GM10266 (cell line): Measurements from ENCODE around the gene SNX7.

ENCODE experiments used
- DNase-seq: peaks from one replicate; pipeline ENCODE4 v3.0.0; 2012; ENCODE audit errors: extremely low spot score
- TF ChIP-seq, protein P1 (sequence below): IDR thresholded peaks from 2 replicates; pipeline ENCODE4 v1.5.1; 2012; ENCODE audit warnings: mild to moderate bottlenecking, low read depth; ENCODE audit not compliant: control insufficient read depth, insufficient read depth; ENCODE audit errors: missing control alignments

Gene SNX7

GRCh38 chr1:98763488-98764150, 102.1 kb downstream of the SNX7 start:
- TF ChIP-seq, protein P1, sequence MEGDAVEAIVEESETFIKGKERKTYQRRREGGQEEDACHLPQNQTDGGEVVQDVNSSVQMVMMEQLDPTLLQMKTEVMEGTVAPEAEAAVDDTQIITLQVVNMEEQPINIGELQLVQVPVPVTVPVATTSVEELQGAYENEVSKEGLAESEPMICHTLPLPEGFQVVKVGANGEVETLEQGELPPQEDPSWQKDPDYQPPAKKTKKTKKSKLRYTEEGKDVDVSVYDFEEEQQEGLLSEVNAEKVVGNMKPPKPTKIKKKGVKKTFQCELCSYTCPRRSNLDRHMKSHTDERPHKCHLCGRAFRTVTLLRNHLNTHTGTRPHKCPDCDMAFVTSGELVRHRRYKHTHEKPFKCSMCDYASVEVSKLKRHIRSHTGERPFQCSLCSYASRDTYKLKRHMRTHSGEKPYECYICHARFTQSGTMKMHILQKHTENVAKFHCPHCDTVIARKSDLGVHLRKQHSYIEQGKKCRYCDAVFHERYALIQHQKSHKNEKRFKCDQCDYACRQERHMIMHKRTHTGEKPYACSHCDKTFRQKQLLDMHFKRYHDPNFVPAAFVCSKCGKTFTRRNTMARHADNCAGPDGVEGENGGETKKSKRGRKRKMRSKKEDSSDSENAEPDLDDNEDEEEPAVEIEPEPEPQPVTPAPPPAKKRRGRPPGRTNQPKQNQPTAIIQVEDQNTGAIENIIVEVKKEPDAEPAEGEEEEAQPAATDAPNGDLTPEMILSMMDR = no peak
- no peak for DNase-seq

- TF ChIP-seq, protein P1 = no peak
- DNase-seq = no peak
Measured at GRCh38 chr1:98764485-98764884, 103.0 kb downstream of the SNX7 start.

GRCh38 chr1:98766255-98766654, 104.7 kb downstream of the SNX7 start:
- no peak for DNase-seq
- TF ChIP-seq, protein P1 = no peak

DNA sequence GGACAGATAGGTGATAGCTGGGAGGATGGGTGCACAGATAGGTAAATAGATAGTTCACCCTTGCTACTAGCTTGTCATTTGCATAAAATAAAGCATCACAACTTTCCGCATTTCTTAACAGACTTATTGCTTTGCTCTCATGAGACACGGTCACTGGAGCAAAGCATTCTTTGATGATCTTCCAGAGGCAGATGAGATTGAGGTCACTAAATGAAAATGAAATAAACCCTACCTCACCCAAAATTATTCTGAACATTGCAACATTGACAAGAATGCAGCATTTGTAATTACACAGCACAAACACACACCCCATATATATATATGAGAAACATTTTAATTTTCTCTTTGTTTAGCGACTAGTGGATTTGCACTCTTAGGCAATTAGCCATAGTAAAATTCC, 107.6 kb downstream of the SNX7 start:
- TF ChIP-seq, protein P1 = no peak
- no peak for DNase-seq

- no peak for DNase-seq
- TF ChIP-seq, protein P1 = no peak
Measured at GRCh38 chr1:98781906-98782305, 120.4 kb downstream of the SNX7 start.

DNA sequence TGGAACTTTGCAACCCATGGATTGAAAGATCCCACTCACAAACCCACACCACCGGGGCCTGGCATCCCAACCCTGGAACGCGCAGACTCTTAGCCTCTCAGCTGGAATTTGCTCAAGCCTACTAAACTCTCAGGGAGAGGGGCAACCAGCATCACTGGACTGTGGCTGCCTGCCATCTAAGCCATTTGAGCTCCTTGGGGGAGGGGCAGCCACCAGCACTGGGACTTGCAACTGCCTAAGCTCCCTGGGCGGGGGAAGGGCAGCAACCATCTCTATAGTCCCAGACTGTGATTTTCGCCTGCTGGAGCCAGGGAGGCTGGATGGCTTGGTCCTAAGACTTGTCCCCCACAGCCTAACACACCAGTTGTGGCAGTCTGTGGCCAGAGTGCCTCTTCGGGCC, 122.3 kb downstream of the SNX7 start:
- TF ChIP-seq, protein P1 = no peak
- DNase-seq = no peak

- TF ChIP-seq, protein P1 = no peak
- DNase-seq = no peak
Measured at GRCh38 chr1:98791498-98791897, 130.0 kb downstream of the SNX7 start.
